ENCODE measurements around the gene TEX36.

TEX36 gene

GRCh38 chr10:125624800-125625199 is 58.2 kb downstream of the TEX36 start:
- TF ChIP-seq FOXP2 (optimal IDR thresholded peaks at IDR 0.05; ENCODE audit: borderline replicate concordance, extremely low read depth, extremely low read length, insufficient read depth) (no peak), SIN3A (IDR thresholded peaks at IDR 0.05; ENCODE audit: borderline replicate concordance, insufficient read depth, low read length) (no peak), TAF1 (IDR thresholded peaks at IDR 0.05; ENCODE audit: borderline replicate concordance, insufficient read depth, low read length) (no peak), POLR2AphosphoS5 (IDR thresholded peaks at IDR 0.05; ENCODE audit: low read depth, low read length) (no peak)

GRCh38 chr10:125621052-125621451 is 61.9 kb downstream of the TEX36 start:
- no peak for TF ChIP-seq REST (IDR thresholded peaks at IDR 0.05; ENCODE audit: insufficient read depth in 1 of 2, low read depth in 2 of 2, low read length in 2 of 2)
- TF ChIP-seq SIN3A (IDR thresholded peaks at IDR 0.05; ENCODE audit: borderline replicate concordance, insufficient read depth, low read length) = no peak
- TF ChIP-seq POLR2AphosphoS5 (IDR thresholded peaks at IDR 0.05; ENCODE audit: low read depth, low read length) = no peak
- TF ChIP-seq FOXP2 (optimal IDR thresholded peaks at IDR 0.05; ENCODE audit: borderline replicate concordance, extremely low read depth, extremely low read length, insufficient read depth) = no peak
- no peak for TF ChIP-seq TAF1 (IDR thresholded peaks at IDR 0.05; ENCODE audit: borderline replicate concordance, insufficient read depth, low read length)

GRCh38 chr10:125620401-125620800 is 62.6 kb downstream of the TEX36 start:
- TF ChIP-seq TAF1 (IDR thresholded peaks at IDR 0.05; ENCODE audit: borderline replicate concordance, insufficient read depth, low read length) = no peak
- no peak for TF ChIP-seq FOXP2 (optimal IDR thresholded peaks at IDR 0.05; ENCODE audit: borderline replicate concordance, extremely low read depth, extremely low read length, insufficient read depth)
- no peak for TF ChIP-seq SIN3A (IDR thresholded peaks at IDR 0.05; ENCODE audit: borderline replicate concordance, insufficient read depth, low read length)
- TF ChIP-seq REST (IDR thresholded peaks at IDR 0.05; ENCODE audit: insufficient read depth in 1 of 2, low read depth in 2 of 2, low read length in 2 of 2) = no peak
- no peak for TF ChIP-seq POLR2AphosphoS5 (IDR thresholded peaks at IDR 0.05; ENCODE audit: low read depth, low read length)

- TF ChIP-seq REST (IDR thresholded peaks at IDR 0.05; ENCODE audit: insufficient read depth in 1 of 2, low read depth in 2 of 2, low read length in 2 of 2) (no peak), POLR2AphosphoS5 (IDR thresholded peaks at IDR 0.05; ENCODE audit: low read depth, low read length) (no peak), FOXP2 (optimal IDR thresholded peaks at IDR 0.05; ENCODE audit: borderline replicate concordance, extremely low read depth, extremely low read length, insufficient read depth) (no peak), TAF1 (IDR thresholded peaks at IDR 0.05; ENCODE audit: borderline replicate concordance, insufficient read depth, low read length) (no peak), SIN3A (IDR thresholded peaks at IDR 0.05; ENCODE audit: borderline replicate concordance, insufficient read depth, low read length) (no peak)
Measured at GRCh38 chr10:125611756-125612155, 71.2 kb downstream of the TEX36 start.

- no peak for TF ChIP-seq FOXP2 (optimal IDR thresholded peaks at IDR 0.05; ENCODE audit: borderline replicate concordance, extremely low read depth, extremely low read length, insufficient read depth)
- no peak for TF ChIP-seq POLR2AphosphoS5 (IDR thresholded peaks at IDR 0.05; ENCODE audit: low read depth, low read length)
- no peak for TF ChIP-seq SIN3A (IDR thresholded peaks at IDR 0.05; ENCODE audit: borderline replicate concordance, insufficient read depth, low read length)
- TF ChIP-seq TAF1 (IDR thresholded peaks at IDR 0.05; ENCODE audit: borderline replicate concordance, insufficient read depth, low read length) = no peak
- TF ChIP-seq REST (IDR thresholded peaks at IDR 0.05; ENCODE audit: insufficient read depth in 1 of 2, low read depth in 2 of 2, low read length in 2 of 2) = no peak
Measured at GRCh38 chr10:125611216-125611615, 71.7 kb downstream of the TEX36 start.

Measured in PFSK-1 (cell line).